K562 (cell line): Measurements from ENCODE around the gene LAMB2. TPM values are rescaled to one million over a fixed set of nuclear protein-coding genes. Genes with fewer than 3 reads are reported as not detected.

Experiments
- EGR1 ChIP-seq: fragments of 450-650 bp; conservative IDR thresholded peaks from 2 replicates; pipeline ENCODE4 v1.6.1; 2017; ENCODE audit warnings: mild to moderate bottlenecking
- HDAC3 ChIP-seq: fragments of 450-650 bp; IDR thresholded peaks from 2 replicates; pipeline ENCODE4 v1.6.1; 2018; ENCODE audit warnings: borderline replicate concordance, mild to moderate bottlenecking, moderate library complexity; ENCODE audit not compliant: partially characterized antibody
- SIN3B ChIP-seq: fragments of 450-650 bp; IDR thresholded peaks from 2 replicates; pipeline ENCODE4 v1.6.1; 2017; ENCODE audit warnings: low read depth, mild to moderate bottlenecking, moderate library complexity
- SMC3 ChIP-seq: conservative IDR thresholded peaks from 2 replicates; pipeline ENCODE4 v1.6.1; 2011; ENCODE audit warnings: low read depth, low read length, improper control_type of control experiment; ENCODE audit not compliant: insufficient read depth
- ZBED1 ChIP-seq: IDR thresholded peaks from 2 replicates; pipeline ENCODE4 v1.6.1; 2014
- polyA plus RNA-seq, 8 experiments: library from polyadenylated mRNA; depleted of rRNA in 4 of 8; stranded (reverse) in 5 of 8; unstranded in 3 of 8; fragments of >200 nt; fragmentation: Nextera tagmentation in 2 of 8; fragmentation: Illumina TruSeq in 1 of 8; extraction: Ambion mirVana in 2 of 8; extraction: Trizol in 1 of 8; gene quantifications; 2 replicates each; pipeline versions ENCODE4 v1.2.1 to v1.2.3, GENCODE V29; 2011 to 2014; ENCODE audit warnings: inconsistent platforms in 1 of 8, missing spikeins in 1 of 8
- total RNA-seq, 7 experiments: library from RNA; depleted of rRNA in 6 of 7; stranded (reverse); fragments of >200 nt in 6 of 7; fragmentation: Illumina TruSeq in 2 of 7; extraction: Trizol in 2 of 7; gene quantifications; 2 replicates each; pipeline versions ENCODE4 v1.2.1 to v1.2.3, GENCODE V29; 2011 to 2021; ENCODE audit warnings: low replicate concordance in 1 of 7
- TF ChIP-seq, protein P1 (sequence below), 2 experiments: fragments of 450-650 bp in 1 of 2; sonication (generic) in 1 of 2; formaldehyde crosslinking in 1 of 2; IDR thresholded peaks; 2 replicates each; pipeline versions ENCODE4 v1.7.1 to v1.9.0; 2016 to 2022; ENCODE audit warnings: inconsistent platforms in 1 of 2, mild to moderate bottlenecking in 1 of 2, missing genetic modification reagents in 1 of 2
- TF ChIP-seq, protein P2 (sequence below): fragments of 250-450 bp; sonication (Bioruptor Pico); IDR thresholded peaks from 2 replicates; pipeline ENCODE4 v1.8.0; 2022; ENCODE audit warnings: inconsistent platforms
- TF ChIP-seq, protein P3 (sequence below): fragments of 250-450 bp; sonication (Bioruptor Pico); IDR thresholded peaks from 2 replicates; pipeline ENCODE4 v1.4.0; 2020; ENCODE audit warnings: mild to moderate bottlenecking, moderate library complexity, borderline replicate concordance
- TF ChIP-seq, protein P4 (sequence below), 2 experiments: IDR thresholded peaks; 2 replicates each; pipeline ENCODE4 v1.6.1; 2012; ENCODE audit warnings: improper control_type of control experiment in 2 of 2, low read depth in 2 of 2, low read length in 2 of 2, borderline replicate concordance in 1 of 2

Gene LAMB2
- total and polyA plus RNA-seq, 9 of the 15 experiments (the other 6 are each of a cell fraction or from before 2014, with no cell fraction given): 1.4 to 26.0 (median 16.2) TPM

DNA sequence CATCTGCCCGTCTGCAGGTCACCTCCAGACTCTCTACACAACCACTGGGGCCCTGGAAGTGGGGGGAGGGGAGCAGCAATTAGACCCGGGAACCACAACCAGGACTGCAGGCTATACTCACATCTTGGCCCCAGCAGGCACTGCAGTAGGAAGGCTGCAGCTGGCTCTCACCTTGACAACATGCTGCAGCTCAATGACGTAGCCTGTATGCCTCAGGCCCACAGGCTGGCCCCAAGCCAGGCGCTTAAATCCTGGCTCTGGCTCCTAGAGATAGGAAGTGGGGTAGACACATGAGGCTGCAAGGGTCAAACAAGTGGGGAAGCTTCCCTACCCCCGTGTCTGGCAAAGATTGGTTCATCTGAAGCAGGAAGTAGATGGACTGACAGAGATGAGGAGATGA, 34.4 kb downstream of the LAMB2 start (continued):
- TF ChIP-seq, protein P1, sequence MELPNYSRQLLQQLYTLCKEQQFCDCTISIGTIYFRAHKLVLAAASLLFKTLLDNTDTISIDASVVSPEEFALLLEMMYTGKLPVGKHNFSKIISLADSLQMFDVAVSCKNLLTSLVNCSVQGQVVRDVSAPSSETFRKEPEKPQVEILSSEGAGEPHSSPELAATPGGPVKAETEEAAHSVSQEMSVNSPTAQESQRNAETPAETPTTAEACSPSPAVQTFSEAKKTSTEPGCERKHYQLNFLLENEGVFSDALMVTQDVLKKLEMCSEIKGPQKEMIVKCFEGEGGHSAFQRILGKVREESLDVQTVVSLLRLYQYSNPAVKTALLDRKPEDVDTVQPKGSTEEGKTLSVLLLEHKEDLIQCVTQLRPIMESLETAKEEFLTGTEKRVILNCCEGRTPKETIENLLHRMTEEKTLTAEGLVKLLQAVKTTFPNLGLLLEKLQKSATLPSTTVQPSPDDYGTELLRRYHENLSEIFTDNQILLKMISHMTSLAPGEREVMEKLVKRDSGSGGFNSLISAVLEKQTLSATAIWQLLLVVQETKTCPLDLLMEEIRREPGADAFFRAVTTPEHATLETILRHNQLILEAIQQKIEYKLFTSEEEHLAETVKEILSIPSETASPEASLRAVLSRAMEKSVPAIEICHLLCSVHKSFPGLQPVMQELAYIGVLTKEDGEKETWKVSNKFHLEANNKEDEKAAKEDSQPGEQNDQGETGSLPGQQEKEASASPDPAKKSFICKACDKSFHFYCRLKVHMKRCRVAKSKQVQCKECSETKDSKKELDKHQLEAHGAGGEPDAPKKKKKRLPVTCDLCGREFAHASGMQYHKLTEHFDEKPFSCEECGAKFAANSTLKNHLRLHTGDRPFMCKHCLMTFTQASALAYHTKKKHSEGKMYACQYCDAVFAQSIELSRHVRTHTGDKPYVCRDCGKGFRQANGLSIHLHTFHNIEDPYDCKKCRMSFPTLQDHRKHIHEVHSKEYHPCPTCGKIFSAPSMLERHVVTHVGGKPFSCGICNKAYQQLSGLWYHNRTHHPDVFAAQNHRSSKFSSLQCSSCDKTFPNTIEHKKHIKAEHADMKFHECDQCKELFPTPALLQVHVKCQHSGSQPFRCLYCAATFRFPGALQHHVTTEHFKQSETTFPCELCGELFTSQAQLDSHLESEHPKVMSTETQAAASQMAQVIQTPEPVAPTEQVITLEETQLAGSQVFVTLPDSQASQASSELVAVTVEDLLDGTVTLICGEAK (IDR thresholded peaks at IDR 0.05): no peak
- TF ChIP-seq, protein P1 (CRISPR knock-in tag; IDR thresholded peaks at IDR 0.05): no peak
- TF ChIP-seq ZBED1: no peak
- TF ChIP-seq, protein P2, sequence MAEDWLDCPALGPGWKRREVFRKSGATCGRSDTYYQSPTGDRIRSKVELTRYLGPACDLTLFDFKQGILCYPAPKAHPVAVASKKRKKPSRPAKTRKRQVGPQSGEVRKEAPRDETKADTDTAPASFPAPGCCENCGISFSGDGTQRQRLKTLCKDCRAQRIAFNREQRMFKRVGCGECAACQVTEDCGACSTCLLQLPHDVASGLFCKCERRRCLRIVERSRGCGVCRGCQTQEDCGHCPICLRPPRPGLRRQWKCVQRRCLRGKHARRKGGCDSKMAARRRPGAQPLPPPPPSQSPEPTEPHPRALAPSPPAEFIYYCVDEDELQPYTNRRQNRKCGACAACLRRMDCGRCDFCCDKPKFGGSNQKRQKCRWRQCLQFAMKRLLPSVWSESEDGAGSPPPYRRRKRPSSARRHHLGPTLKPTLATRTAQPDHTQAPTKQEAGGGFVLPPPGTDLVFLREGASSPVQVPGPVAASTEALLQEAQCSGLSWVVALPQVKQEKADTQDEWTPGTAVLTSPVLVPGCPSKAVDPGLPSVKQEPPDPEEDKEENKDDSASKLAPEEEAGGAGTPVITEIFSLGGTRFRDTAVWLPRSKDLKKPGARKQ (CRISPR knock-in tag): no peak
- TF ChIP-seq, protein P3, sequence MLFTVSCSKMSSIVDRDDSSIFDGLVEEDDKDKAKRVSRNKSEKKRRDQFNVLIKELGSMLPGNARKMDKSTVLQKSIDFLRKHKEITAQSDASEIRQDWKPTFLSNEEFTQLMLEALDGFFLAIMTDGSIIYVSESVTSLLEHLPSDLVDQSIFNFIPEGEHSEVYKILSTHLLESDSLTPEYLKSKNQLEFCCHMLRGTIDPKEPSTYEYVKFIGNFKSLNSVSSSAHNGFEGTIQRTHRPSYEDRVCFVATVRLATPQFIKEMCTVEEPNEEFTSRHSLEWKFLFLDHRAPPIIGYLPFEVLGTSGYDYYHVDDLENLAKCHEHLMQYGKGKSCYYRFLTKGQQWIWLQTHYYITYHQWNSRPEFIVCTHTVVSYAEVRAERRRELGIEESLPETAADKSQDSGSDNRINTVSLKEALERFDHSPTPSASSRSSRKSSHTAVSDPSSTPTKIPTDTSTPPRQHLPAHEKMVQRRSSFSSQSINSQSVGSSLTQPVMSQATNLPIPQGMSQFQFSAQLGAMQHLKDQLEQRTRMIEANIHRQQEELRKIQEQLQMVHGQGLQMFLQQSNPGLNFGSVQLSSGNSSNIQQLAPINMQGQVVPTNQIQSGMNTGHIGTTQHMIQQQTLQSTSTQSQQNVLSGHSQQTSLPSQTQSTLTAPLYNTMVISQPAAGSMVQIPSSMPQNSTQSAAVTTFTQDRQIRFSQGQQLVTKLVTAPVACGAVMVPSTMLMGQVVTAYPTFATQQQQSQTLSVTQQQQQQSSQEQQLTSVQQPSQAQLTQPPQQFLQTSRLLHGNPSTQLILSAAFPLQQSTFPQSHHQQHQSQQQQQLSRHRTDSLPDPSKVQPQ (CRISPR knock-in tag): no peak
- TF ChIP-seq SIN3B: no peak
- TF ChIP-seq EGR1: 0 out of 2 replicates have a peak, but pooled peaks have one; percentile 33
- peak; percentile 63 for TF ChIP-seq HDAC3
- TF ChIP-seq, protein P4, sequence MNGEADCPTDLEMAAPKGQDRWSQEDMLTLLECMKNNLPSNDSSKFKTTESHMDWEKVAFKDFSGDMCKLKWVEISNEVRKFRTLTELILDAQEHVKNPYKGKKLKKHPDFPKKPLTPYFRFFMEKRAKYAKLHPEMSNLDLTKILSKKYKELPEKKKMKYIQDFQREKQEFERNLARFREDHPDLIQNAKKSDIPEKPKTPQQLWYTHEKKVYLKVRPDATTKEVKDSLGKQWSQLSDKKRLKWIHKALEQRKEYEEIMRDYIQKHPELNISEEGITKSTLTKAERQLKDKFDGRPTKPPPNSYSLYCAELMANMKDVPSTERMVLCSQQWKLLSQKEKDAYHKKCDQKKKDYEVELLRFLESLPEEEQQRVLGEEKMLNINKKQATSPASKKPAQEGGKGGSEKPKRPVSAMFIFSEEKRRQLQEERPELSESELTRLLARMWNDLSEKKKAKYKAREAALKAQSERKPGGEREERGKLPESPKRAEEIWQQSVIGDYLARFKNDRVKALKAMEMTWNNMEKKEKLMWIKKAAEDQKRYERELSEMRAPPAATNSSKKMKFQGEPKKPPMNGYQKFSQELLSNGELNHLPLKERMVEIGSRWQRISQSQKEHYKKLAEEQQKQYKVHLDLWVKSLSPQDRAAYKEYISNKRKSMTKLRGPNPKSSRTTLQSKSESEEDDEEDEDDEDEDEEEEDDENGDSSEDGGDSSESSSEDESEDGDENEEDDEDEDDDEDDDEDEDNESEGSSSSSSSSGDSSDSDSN (IDR thresholded peaks at IDR 0.05; ENCODE audit: borderline replicate concordance in 1 of 2, low read depth in 2 of 2, low read length in 2 of 2): no peak
- no peak for TF ChIP-seq SMC3
